T-helper 2 cell treated with Interferon-gamma antibody and Interleukin-4, amounts not matched to agents 100 ng/mL and 5 ng/mL, for 36 hours (primary cell): Measurements from ENCODE around the gene PNKP. TPM values are rescaled to one million over a fixed set of nuclear protein-coding genes. Genes with fewer than 3 reads are reported as not detected.

Experiments used
- intact Hi-C: fragments of 100-400 bp; cut with micrococcal nuclease; formaldehyde crosslinking; loops from one replicate; pipeline ENCODE4 v1.15.1; 2023
- total RNA-seq: library from RNA; stranded (reverse); gene quantifications from 2 replicates; pipeline ENCODE4 v1.2.3, GENCODE V29; 2022

PNKP gene
- total RNA-seq, 1 donor from 2014 or later, result 160 TPM

DNA sequence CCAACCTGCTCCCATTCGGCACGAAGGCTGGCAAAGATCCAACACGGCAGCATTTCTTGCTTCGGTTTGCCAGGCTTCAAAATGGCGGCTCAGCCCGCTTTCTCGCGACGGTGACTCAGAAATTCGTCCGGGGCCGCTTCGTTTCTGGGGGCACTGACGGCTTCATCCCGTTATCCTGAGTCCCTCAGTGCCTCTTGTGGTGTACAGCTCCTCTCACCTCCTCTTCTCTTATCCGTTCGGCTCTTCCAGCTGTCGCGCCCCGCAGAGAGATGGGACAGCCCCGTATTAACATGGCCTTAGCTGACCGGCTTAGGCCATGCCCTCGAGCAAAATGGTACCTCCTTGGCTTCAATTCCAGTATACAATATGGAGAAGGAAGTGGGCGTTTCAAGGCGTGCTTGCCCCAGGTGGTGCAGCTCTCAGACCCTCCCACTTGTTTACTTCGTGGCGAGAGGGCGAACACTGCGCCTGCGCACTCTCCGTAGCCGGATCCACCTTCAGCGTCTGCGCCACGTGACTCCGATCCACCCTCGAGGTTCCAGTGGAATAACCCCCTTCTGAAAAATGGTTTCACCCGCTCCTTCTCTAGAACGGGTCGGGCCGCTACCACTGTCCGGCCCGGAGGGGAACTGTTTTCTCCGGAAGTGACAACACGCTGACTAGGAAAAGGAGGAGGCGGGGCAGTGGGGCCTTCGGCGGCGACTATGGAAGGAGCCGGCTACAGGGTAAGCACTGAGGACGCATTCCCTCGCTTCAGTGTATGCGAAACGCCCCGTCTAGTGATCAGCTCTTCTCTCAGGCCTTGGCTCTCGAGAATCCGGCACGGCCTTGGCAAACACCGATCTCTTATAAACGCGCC is 9.9 kb upstream of the PNKP start, which contains the start of the genes AKT1S1 and TBC1D17:
Gene AKT1S1 (minus strand): TSS at position 336 of the 859 bp plus-strand sequence. CDS start 4,060 bp downstream, outside the sequence.
Gene TBC1D17 (plus strand): TSS at position 683 of the 859 bp plus-strand sequence. CDS start 22 bp downstream, at position 705.
- intact Hi-C loops, result loop anchor here (1.0 to 5.0 kb wide), 9 partner anchors 8 to 380 kb away; partner anchors contain the start of genes ATF5, FUZ, NUP62 and PRR12

GRCh38 chr19:49876422-49877019 is 9.1 kb upstream of the PNKP start:
- intact Hi-C loops, result loop anchor here (1.0 to 5.0 kb wide), 10 partner anchors 7 to 380 kb away; partner anchors contain the start of genes ATF5, FUZ, NUP62 and PRR12

DNA sequence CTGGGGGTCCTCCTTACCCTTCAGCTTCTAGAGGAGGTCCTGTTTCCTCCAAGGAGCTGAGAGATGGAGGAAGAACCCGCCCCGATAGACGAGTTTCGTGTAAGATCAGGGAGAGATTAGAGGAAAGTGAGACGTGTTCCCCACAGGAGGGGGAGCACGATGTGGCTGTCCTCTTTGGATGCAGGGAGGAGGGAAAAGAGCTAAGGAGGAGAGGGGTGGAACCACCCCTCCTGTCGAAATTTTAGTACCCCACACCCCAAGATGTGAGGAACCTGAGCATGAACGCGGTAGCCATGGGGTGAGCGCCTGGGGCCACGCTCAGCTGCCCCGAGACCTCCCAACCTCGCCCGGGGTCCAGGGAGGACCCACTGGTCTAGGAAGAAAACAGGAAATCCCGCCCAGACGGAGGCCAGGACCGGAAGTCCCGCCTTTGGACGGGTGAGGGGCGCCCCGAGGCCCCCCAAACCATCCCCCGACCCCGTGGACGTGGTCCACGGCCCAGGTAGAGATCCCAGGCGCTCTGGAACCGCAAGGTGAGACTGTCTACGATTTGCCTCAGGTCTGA is 8.6 kb upstream of the PNKP start:
- intact Hi-C loops, result loop anchor here (1.0 to 5.0 kb wide), 4 partner anchors 26 to 379 kb away; partner anchors contain the start of genes PRR12, RPS11 and SCAF1

DNA sequence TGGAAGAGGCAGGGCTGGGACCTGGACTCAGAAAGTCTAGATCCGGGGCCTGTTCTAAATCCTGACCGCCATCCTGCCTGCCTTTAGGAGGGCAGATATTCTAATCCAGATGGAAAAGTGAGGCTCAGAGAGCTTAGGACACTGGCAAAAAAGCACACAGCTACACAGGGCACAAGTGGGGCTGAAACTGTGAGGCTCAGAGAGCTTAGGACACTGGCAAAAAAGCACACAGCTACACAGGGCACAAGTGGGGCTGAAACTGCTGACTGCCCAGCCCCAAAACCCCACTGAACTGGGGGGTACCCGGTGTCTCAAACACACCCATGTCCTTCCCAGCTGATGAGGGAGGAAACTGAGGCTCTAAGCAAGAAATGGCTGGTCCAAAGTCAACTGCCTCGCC is 7.8 kb upstream of the PNKP start:
- intact Hi-C loops, result loop anchor here (5.0 kb wide), 1 partner anchor 283 kb away; the partner anchor contains the start of gene PRR12

DNA sequence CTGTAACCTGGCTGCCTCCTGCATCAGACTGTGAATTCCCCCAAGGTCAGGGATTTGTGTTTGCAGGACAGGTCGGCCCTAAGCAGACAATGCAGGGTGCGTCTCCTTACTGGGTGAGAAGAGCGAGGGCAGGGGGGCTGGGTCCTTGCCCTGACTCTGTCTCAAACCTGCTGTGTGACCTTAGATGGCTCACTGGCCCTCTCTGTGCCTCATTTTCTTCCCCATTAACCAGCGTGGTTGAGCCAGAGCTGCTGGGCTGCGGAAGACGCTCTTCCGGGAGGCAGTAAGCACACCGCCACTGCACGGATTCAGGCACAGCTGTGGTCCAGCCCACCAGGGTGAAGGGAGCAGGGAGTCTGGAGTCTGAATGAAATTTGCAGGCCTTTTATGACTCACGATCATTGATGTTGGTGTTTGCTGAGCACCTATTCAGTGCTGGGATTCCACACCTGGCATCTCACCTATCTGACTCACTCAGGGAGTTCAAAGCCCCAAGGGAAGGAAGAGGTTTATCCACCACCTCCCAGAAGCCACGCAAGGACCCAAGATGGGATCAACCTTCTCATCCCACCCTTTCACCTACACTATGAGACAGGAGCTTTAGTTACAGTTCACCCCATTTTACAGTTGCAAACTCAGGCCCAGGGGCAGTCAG is 7.3 kb upstream of the PNKP start:
- intact Hi-C loops, result loop anchor here (5.0 kb wide), 1 partner anchor 282 kb away; the partner anchor contains the start of gene PRR12

GRCh38 chr19:49873834-49874233 is 6.5 kb upstream of the PNKP start:
- intact Hi-C loops, result no loop called here

DNA sequence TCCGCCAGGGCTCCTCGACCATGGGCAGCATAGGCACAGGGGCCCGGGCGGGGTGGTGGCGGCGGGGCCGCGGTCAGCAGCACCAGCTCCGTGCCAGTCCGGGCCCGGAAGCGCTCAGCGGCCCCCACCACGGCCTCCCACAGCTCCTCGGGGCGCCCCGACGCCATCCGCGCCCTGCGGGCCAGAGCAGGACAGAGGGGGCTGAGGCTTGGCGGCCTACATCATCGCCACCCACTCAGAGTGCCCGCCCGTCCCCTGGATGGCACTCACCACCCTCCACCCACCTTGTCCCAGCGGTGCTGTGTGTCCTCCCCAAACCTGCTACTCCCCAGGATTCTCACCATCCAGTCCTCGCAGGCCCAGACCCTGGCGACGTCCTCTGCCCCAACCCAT is 5.7 kb upstream of the PNKP start:
- intact Hi-C loops, result no loop called here

GRCh38 chr19:49872245-49873128 is 5.1 kb upstream of the PNKP start:
- intact Hi-C loops, result no loop called here

GRCh38 chr19:49871349-49871985 is 4.1 kb upstream of the PNKP start:
- intact Hi-C loops, result no loop called here

- intact Hi-C loops, result no loop called here
These were observed 3.0 kb upstream of the PNKP start for GRCh38 chr19:49870309-49870901.

DNA sequence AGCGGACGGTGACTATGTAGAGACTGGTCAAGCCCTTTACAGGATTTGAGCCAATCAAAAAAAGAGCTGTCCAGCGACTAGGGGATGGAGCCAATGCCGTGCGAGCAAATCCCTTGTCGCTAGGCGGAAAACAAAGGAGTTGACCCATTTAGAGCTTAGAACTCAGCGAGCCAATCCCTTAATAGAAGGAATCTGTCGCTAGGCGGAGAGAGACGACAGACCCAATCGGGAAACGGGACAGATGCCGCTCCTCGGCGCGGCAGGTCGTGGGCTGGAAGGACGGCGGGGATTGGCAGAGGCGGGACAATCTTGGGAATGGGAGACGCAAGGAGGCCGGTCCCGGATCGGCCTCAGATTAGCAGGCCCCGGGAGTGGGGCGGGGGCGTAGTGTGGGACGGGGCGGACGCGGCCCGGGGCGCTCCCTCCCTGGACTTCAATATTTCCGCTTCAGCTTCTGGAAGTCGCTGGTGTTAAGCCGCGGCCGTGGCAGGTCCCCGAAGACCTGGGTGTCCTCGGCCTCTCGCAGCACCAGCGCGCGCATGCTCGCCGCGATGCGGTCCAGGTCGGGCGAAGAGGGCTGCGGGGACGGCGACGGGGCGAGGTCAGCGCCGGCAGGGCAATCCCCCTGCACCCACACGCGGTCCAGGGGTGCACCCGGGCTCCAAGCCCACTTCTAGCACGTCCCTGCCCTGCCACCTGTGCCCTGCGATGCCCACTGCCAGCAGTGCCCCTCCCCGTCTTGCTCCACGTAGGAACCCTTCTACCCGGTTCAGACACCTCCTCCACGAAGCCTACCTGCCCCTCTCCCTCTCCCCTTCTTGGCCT is 2.3 kb upstream of the PNKP start:
- intact Hi-C loops, result loop anchor here (1.0 kb wide), 1 partner anchor 8 kb away; the partner anchor contains the start of genes AKT1S1 and TBC1D17

DNA sequence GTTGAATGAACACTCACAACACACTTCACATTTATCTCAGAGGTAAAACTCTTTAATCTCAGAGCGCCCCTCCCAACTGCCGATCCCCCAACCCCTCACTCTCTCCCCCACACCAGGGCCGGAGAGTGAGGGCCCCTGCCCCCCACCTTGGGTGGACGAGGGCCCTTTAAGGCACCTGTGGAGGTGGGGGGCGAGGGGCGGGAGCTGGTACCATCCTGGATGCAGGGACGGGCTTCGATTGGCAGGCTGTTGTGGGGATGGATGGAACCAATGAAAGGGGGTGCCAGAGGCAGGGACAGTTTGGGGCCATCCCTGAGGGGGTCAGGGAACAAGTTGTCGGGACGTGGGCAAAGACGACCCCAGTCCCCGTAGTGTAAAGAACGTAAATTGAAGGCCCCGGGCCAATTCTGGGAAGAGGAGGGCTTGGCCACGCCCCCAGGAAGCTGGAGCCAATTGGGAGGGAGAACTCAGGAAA is 1.7 kb upstream of the PNKP start:
- intact Hi-C loops, result loop anchor here (1.0 kb wide), 1 partner anchor 8 kb away; the partner anchor contains the start of genes AKT1S1 and TBC1D17

DNA sequence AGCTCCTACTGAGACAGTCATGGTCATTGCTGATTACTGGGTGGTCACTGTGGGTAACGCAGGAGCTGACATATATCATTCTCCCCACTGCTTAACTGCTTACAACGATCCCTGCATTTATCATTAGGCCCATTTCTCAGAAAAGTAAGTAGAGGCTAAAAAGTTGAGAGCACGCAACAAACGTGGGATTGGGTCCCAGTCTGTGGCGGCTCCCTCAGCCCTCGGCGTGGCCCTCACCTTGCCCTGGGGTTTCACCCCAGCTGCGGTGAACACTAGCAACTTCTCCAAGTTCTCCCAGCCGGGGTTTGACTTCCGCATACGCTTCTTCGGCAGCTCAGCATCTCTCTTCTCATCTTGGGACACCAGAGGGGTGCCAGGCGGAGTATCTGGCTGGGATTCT is 2.5 kb downstream of the PNKP start:
- intact Hi-C loops, result no loop called here

- intact Hi-C loops, result no loop called here
These were observed 3.4 kb downstream of the PNKP start for GRCh38 chr19:49863935-49864320.

GRCh38 chr19:49863254-49863934 is 4.0 kb downstream of the PNKP start:
- intact Hi-C loops, result no loop called here

DNA sequence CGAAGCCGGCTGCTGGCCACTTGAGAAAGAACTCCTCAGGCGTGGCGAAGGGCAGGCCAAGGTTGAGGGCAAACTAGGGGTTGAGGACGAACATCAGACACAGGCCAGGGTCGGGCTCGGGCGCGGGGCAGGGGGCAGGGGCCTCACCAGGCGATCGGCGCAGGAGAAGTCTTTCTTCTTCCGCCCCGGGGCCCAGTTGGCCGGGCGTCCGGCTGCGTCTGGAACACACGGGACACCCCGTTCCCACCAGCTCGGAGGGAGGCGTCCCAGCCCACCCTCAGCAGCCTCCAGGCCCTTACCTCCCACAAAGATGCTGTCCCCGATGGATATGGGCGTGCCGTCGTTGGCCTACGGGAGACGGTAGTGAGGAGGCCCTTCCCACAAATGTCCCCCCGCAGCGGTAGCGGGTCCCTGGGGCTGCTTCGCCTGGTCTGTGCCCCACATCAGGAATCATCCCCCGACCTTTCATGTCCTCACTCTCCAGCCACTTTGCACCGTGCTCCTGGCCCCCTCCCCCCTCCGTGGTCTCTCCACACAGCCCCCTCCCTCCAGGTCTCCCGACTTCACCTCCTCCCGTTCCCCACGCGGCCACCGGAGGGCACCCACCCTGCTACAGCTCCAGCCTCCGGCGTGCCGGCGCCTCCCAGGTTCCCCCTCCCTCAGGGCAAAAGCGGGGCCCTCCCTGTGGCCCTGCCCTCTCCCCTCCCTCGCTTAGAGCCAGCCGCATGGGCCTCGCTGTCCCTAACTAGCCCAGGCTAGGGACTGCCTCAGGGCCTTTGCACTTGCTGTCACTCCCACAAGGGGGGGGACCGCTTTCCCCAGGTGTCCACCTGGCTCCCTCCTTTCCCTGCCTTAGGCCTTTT is 4.8 kb downstream of the PNKP start:
- intact Hi-C loops, result no loop called here
